ENCODE measurements around the gene AFF3.

DNA sequence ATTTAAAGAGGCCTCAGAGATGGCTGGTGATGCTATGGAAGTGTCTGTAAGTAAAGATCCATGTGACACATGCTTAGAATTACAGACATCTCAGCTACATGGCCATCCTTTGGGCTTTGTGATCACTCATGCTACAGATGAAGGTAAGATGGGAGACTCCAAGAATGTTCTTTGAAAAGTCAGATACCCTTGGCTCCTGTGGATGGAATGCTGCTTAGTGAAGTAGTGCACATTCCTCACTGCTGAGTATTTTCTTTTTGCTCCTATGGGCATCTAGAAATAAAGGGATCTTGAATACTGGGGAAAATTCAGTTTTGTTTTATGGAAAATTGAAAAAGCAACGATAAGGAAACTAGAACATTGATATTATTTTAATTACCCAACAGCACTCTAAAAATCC lies 597.3 kb downstream of the AFF3 start:
- no peak for TF ChIP-seq POLR2AphosphoS5 (IDR thresholded peaks at IDR 0.05; ENCODE audit: low read depth, low read length)
- TF ChIP-seq, protein P1, sequence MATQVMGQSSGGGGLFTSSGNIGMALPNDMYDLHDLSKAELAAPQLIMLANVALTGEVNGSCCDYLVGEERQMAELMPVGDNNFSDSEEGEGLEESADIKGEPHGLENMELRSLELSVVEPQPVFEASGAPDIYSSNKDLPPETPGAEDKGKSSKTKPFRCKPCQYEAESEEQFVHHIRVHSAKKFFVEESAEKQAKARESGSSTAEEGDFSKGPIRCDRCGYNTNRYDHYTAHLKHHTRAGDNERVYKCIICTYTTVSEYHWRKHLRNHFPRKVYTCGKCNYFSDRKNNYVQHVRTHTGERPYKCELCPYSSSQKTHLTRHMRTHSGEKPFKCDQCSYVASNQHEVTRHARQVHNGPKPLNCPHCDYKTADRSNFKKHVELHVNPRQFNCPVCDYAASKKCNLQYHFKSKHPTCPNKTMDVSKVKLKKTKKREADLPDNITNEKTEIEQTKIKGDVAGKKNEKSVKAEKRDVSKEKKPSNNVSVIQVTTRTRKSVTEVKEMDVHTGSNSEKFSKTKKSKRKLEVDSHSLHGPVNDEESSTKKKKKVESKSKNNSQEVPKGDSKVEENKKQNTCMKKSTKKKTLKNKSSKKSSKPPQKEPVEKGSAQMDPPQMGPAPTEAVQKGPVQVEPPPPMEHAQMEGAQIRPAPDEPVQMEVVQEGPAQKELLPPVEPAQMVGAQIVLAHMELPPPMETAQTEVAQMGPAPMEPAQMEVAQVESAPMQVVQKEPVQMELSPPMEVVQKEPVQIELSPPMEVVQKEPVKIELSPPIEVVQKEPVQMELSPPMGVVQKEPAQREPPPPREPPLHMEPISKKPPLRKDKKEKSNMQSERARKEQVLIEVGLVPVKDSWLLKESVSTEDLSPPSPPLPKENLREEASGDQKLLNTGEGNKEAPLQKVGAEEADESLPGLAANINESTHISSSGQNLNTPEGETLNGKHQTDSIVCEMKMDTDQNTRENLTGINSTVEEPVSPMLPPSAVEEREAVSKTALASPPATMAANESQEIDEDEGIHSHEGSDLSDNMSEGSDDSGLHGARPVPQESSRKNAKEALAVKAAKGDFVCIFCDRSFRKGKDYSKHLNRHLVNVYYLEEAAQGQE (IDR thresholded peaks at IDR 0.05; ENCODE audit: insufficient read depth in 1 of 2, low read depth in 2 of 2, low read length in 2 of 2): no peak
- no peak for TF ChIP-seq SIN3A (IDR thresholded peaks at IDR 0.05; ENCODE audit: borderline replicate concordance, insufficient read depth, low read length)
- no peak for TF ChIP-seq TAF1 (IDR thresholded peaks at IDR 0.05; ENCODE audit: borderline replicate concordance, insufficient read depth, low read length)

Measured in PFSK-1 (cell line).